Spleen (tissue), 11 donors: ENCODE results near the gene PSMA7. TPM values are rescaled to one million over a fixed set of nuclear protein-coding genes. Genes with fewer than 3 reads are reported as not detected.

Experiments
- DNase-seq: peaks from one replicate; pipeline ENCODE4 v3.0.0-alpha.2; 2020
- H3K27ac ChIP-seq, 8 donors: fragments of 200-600 bp; sonication (generic) in 7 of 8; 1 replicate in 4 of 8; 2 replicates in 4 of 8; pipeline versions ENCODE4 v1.5.0 to v1.8.0; 2016 to 2021; ENCODE audit warnings: inconsistent platforms in 4 of 8, mild to moderate bottlenecking in 4 of 8, moderate library complexity in 1 of 8
- H3K27me3 ChIP-seq, 7 donors: fragments of 200-600 bp; sonication (generic) in 6 of 7; replicated peaks in 1 of 7; 1 replicate in 4 of 7; 2 replicates in 3 of 7; pipeline versions ENCODE4 v1.5.0 to v1.8.0; 2016 to 2021; ENCODE audit warnings: inconsistent platforms in 3 of 7, mild to moderate bottlenecking in 1 of 7
- H3K36me3 ChIP-seq, 6 donors: fragments of 200-600 bp; sonication (generic) in 5 of 6; 1 replicate in 4 of 6; 2 replicates in 2 of 6; pipeline versions ENCODE4 v1.5.0 to v1.8.0; 2016 to 2021; ENCODE audit warnings: inconsistent platforms in 2 of 6
- H3K4me1 ChIP-seq, 6 donors: fragments of 200-600 bp; sonication (generic) in 5 of 6; 1 replicate in 3 of 6; 2 replicates in 3 of 6; pipeline versions ENCODE4 v1.5.0 to v1.8.0; 2016 to 2021; ENCODE audit warnings: inconsistent platforms in 3 of 6
- H3K4me3 ChIP-seq, 8 donors: fragments of 200-600 bp; sonication (generic) in 7 of 8; 1 replicate in 4 of 8; 2 replicates in 4 of 8; pipeline versions ENCODE4 v1.5.0 to v1.8.0; 2016 to 2021; ENCODE audit warnings: inconsistent platforms in 4 of 8, mild to moderate bottlenecking in 4 of 8, moderate library complexity in 2 of 8
- H3K9me3 ChIP-seq, 8 donors: fragments of 200-600 bp; sonication (generic) in 7 of 8; 1 replicate in 4 of 8; 2 replicates in 4 of 8; pipeline versions ENCODE4 v1.5.0 to v1.8.0; 2016 to 2021; ENCODE audit warnings: inconsistent platforms in 4 of 8
- CTCF ChIP-seq, 11 experiments: fragments of 200-600 bp in 7 of 11; fragments of 450-650 bp in 4 of 11; sonication (generic) in 4 of 11; IDR thresholded peaks in 8 of 11; conservative IDR thresholded peaks in 3 of 11; 1 replicate in 7 of 11; 2 replicates in 4 of 11; pipeline versions ENCODE4 v1.4.0 to v1.8.0; 2016 to 2021; ENCODE audit warnings: antibody characterized with exemption in 11 of 11, inconsistent platforms in 4 of 11, mild to moderate bottlenecking in 1 of 11
- POLR2A ChIP-seq, 3 donors: fragments of 450-650 bp; IDR thresholded peaks; one replicate each; pipeline ENCODE4 v1.5.1; 2017; ENCODE audit warnings: antibody characterized with exemption in 3 of 3, mild to moderate bottlenecking in 1 of 3
- POLR2AphosphoS5 ChIP-seq, 3 donors: sonication (generic); formaldehyde crosslinking; IDR thresholded peaks; one replicate each; pipeline ENCODE4 v1.5.1; 2017; ENCODE audit warnings: antibody characterized with exemption in 3 of 3
- WGBS, 5 donors: extraction: QIAGEN DNeasy Blood & Tissue Kit in 3 of 5; methylation state at CpG; one replicate each; pipeline versions ENCODE4 v1.1.5 to v1.1.7; 2013 to 2018; 5-methylcytosine and 5-hydroxymethylcytosine counted together
- intact Hi-C: fragments of 100-400 bp; cut with DNase I; formaldehyde crosslinking; loops from one replicate; pipeline ENCODE4 v1.15.0; 2023; ENCODE audit warnings: low total_unique reads
- polyA plus RNA-seq, 3 donors: library from polyadenylated mRNA; stranded (reverse); fragments of 200-250 nt; gene quantifications; one replicate each; pipeline ENCODE4 v1.2.1, GENCODE V29; 2013
- total RNA-seq, 7 donors: library from RNA; depleted of rRNA in 3 of 7; stranded (reverse); fragments of >200 nt in 3 of 7; fragmentation: NEBNext Ultra II Directional in 4 of 7; extraction: Animal tissue kit (Norgen Biotek cat#: 25700) in 4 of 7; gene quantifications; one replicate each; pipeline versions ENCODE4 v1.1.0 to v1.2.1, GENCODE V29; 2016 to 2021
- donor health status: healthy with polysubstance abuse.
- donor health status: DM: no; HTN: no; CAD: no; lungs with moderate emphysema.
- donor health status: DM: no; HTN: no; CAD: no.
- donor health status: Bipolar disorder and iron deficiency.
- donor health status: healthy.
- donor health status: DM: no; HTN: no; CAD: no.
- donor health status: DM: yes; HTN: yes; CAD: no.

Gene PSMA7
- total and polyA plus RNA-seq, 10 donors = 157 to 281 (median 184) TPM

- intact Hi-C loops = no loop called here
- H3K27me3 ChIP-seq = no peaks in the 10 kb centered on the region
- H3K4me1 ChIP-seq = peaks cover 0 to 4% (median 0%) of the 10 kb centered on the region in 6 donors
- no peak overlapping the region for H3K4me3 ChIP-seq
- 94 to 99% (median 96%) methylated on average over 8 to 9 of the region's 9 CpGs for WGBS, 5 donors
- peaks cover 0 to 82% (median 50%) of the 10 kb centered on the region in 6 donors for H3K36me3 ChIP-seq
- no peaks in the 10 kb centered on the region for H3K9me3 ChIP-seq
- TF ChIP-seq CTCF (IDR thresholded peaks at IDR 0.05 in 8 of 11, conservative IDR thresholded peaks at IDR 0.05 in 3 of 11) (no peak), POLR2A (IDR thresholded peaks at IDR 0.05) (no peak), POLR2AphosphoS5 (IDR thresholded peaks at IDR 0.05) (no peak)
- peak; percentile 59 for DNase-seq
- no peak overlapping the region for H3K27ac ChIP-seq
These were observed 27.3 kb upstream of the PSMA7 start for GRCh38 chr20:62170536-62170935.

- intact Hi-C loops = no loop called here
- Histone ChIP-seq H3K27me3 (no peaks in the 10 kb centered on the region), H3K4me1 (peaks cover 0 to 4% (median 0%) of the 10 kb centered on the region in 6 donors), H3K27ac (no peak overlapping the region), H3K36me3 (peaks cover 0 to 82% (median 53%) of the 10 kb centered on the region in 6 donors), H3K4me3 (no peak overlapping the region), H3K9me3 (no peaks in the 10 kb centered on the region)
- peak; percentile 59 for DNase-seq
- 96 to 99% (median 97%) methylated on average over 22 to 23 of the region's 23 CpGs for WGBS, 5 donors
- TF ChIP-seq POLR2AphosphoS5 (IDR thresholded peaks at IDR 0.05) (no peak), CTCF (IDR thresholded peaks at IDR 0.05 in 8 of 11, conservative IDR thresholded peaks at IDR 0.05 in 3 of 11) (no peak), POLR2A (IDR thresholded peaks at IDR 0.05) (no peak)
These were observed 25.8 kb upstream of the PSMA7 start for GRCh38 chr20:62168890-62169435.

GRCh38 chr20:62168061-62168460 lies 24.9 kb upstream of the PSMA7 start:
- Histone ChIP-seq H3K27ac (no peak overlapping the region), H3K36me3 (peaks cover 0 to 82% (median 57%) of the 10 kb centered on the region in 6 donors), H3K4me1 (peaks cover 0 to 4% (median 0%) of the 10 kb centered on the region in 6 donors), H3K9me3 (no peaks in the 10 kb centered on the region), H3K4me3 (no peak overlapping the region), H3K27me3 (no peaks in the 10 kb centered on the region)
- WGBS, 5 donors = 75 to 100% (median 91%) methylated on average over 4 of the region's 4 CpGs
- intact Hi-C loops = no loop called here
- DNase-seq = no peak
- TF ChIP-seq POLR2A (IDR thresholded peaks at IDR 0.05) (no peak), POLR2AphosphoS5 (IDR thresholded peaks at IDR 0.05) (no peak), CTCF (IDR thresholded peaks at IDR 0.05 in 8 of 11, conservative IDR thresholded peaks at IDR 0.05 in 3 of 11) (no peak)

GRCh38 chr20:62167474-62167873 lies 24.3 kb upstream of the PSMA7 start:
- Histone ChIP-seq H3K36me3 (peaks cover 0 to 82% (median 57%) of the 10 kb centered on the region in 6 donors), H3K27me3 (no peaks in the 10 kb centered on the region), H3K4me1 (peaks cover 0 to 4% (median 0%) of the 10 kb centered on the region in 6 donors), H3K9me3 (no peaks in the 10 kb centered on the region), H3K27ac (peak overlapping the region in 5 of 8 donors; percentile 14 to 63 (median 37)), H3K4me3 (no peak overlapping the region)
- TF ChIP-seq POLR2A (IDR thresholded peaks at IDR 0.05) (no peak), POLR2AphosphoS5 (IDR thresholded peaks at IDR 0.05) (peak; percentile 36 to 71 (median 47)), CTCF (IDR thresholded peaks at IDR 0.05 in 8 of 11, conservative IDR thresholded peaks at IDR 0.05 in 3 of 11) (no peak)
- intact Hi-C loops = no loop called here
- peak; percentile 76 for DNase-seq
- 58 to 84% (median 82%) methylated on average over 5 to 6 of the region's 6 CpGs for WGBS, 5 donors
